ENCODE results near the gene RNF31. TPM values are rescaled to one million over a fixed set of nuclear protein-coding genes. Genes with fewer than 3 reads are reported as not detected.

Gene RNF31
- total and polyA plus RNA-seq, 2 of the 13 experiments (the other 11 are each of a cell fraction or from before 2014, with no cell fraction given): 48.2 to 86.8 TPM

GRCh38 chr14:24147761-24148428 is 597 bp downstream of the RNF31 start (continued):
- TF ChIP-seq ZNF687 (CRISPR knock-in tag; IDR thresholded peaks at IDR 0.05) (peak; percentile 27; the same call in 1 of the 2 replicates), ZNF674 (CRISPR knock-in tag; IDR thresholded peaks at IDR 0.05; ENCODE audit: low read depth) (no peak), MYC (CRISPR knock-in tag; IDR thresholded peaks at IDR 0.05; ENCODE audit: borderline replicate concordance) (0 out of 2 replicates have a peak, but pooled peaks have one; percentile 12), ZNF678 (CRISPR knock-in tag; IDR thresholded peaks at IDR 0.05) (peak; percentile 95; the same call in 1 of the 2 replicates), TCF7 (IDR thresholded peaks at IDR 0.05; ENCODE audit: low read depth) (no peak), HDAC2 (CRISPR knock-in tag; IDR thresholded peaks at IDR 0.05) (no peak), ONECUT2 (CRISPR knock-in tag; IDR thresholded peaks at IDR 0.05) (no peak), FIP1L1 (IDR thresholded peaks at IDR 0.05; ENCODE audit: borderline replicate concordance, insufficient read depth, low read depth, low read length) (no peak), SP5 (CRISPR knock-in tag; IDR thresholded peaks at IDR 0.05; ENCODE audit: borderline replicate concordance, low read depth) (no peak), HMG20A (CRISPR knock-in tag; IDR thresholded peaks at IDR 0.05; ENCODE audit: borderline replicate concordance) (no peak), ZBTB38 (CRISPR knock-in tag; IDR thresholded peaks at IDR 0.05) (peak; percentile 19; the same call in 1 of the 2 replicates), HNRNPK (IDR thresholded peaks at IDR 0.05; ENCODE audit: low read depth, low read length, poor library complexity, severe bottlenecking) (peak; percentile 12), NCOA2 (CRISPR knock-in tag; IDR thresholded peaks at IDR 0.05) (peak; percentile 4; the same call in 1 of the 2 replicates), ARID2 (CRISPR knock-in tag; IDR thresholded peaks at IDR 0.05; ENCODE audit: borderline replicate concordance) (peak; percentile 7; the same call in 1 of the 2 replicates), ZHX2 (IDR thresholded peaks at IDR 0.05; ENCODE audit: low read depth) (no peak), ZHX2 (CRISPR knock-in tag; IDR thresholded peaks at IDR 0.05; ENCODE audit: borderline replicate concordance) (no peak), SCMH1 (CRISPR knock-in tag; IDR thresholded peaks at IDR 0.05; ENCODE audit: borderline replicate concordance) (no peak), GTF3A (CRISPR knock-in tag; conservative IDR thresholded peaks at IDR 0.05) (peak; percentile 92), AGO1 (IDR thresholded peaks at IDR 0.05; ENCODE audit: low read depth, low read length, poor library complexity, severe bottlenecking) (no peak), PHF20 (CRISPR knock-in tag; IDR thresholded peaks at IDR 0.05) (no peak), NFRKB (IDR thresholded peaks at IDR 0.05) (no peak)

All from HepG2 (cell line).